ENCODE data around the gene SPECC1L. TPM values are rescaled to one million over a fixed set of nuclear protein-coding genes. Genes with fewer than 3 reads are reported as not detected.
A peak's percentile ranks its signal among the peaks of the same experiment; 100 is the strongest.

Gene SPECC1L
- total RNA-seq, 2 experiments from 2014 or later: 33.5 to 35.7 TPM

GRCh38 chr22:24390576-24390975 is 119.9 kb downstream of the SPECC1L start:
- peaks cover 9% of the 10 kb centered on the region for H3K36me3 Mint-ChIP-seq (ENCODE audit: low read depth)
- intact Hi-C loops (cut with micrococcal nuclease): loop anchor here (5.0 kb wide), 1 partner anchor 63 kb away; no protein-coding TSS in a partner anchor
- no peak overlapping the region for H3K27ac Mint-ChIP-seq
- CTCF ChIA-PET: interaction anchor here (1.3 kb wide), 1 partner anchor 131 kb away, joined by 3 read pairs; no protein-coding TSS in a partner anchor
- H3K9me3 Mint-ChIP-seq: no peaks in the 10 kb centered on the region
- H3K4me1 Mint-ChIP-seq (ENCODE audit: low read depth): peaks cover 12% of the 10 kb centered on the region
- no peak overlapping the region for H3K4me3 Mint-ChIP-seq
- DNase-seq: no peak
- H3K27me3 Mint-ChIP-seq (ENCODE audit: low read depth): no peaks in the 10 kb centered on the region

- CTCF ChIA-PET: interaction anchor here (1.3 kb wide), 1 partner anchor 130 kb away, joined by 3 read pairs; no protein-coding TSS in a partner anchor
- Mint-ChIP-seq H3K9me3 (no peaks in the 10 kb centered on the region), H3K4me1 (ENCODE audit: low read depth) (peaks cover 12% of the 10 kb centered on the region), H3K27me3 (ENCODE audit: low read depth) (no peaks in the 10 kb centered on the region), H3K36me3 (ENCODE audit: low read depth) (peaks cover 12% of the 10 kb centered on the region), H3K4me3 (no peak overlapping the region), H3K27ac (no peak overlapping the region)
- intact Hi-C loops (cut with micrococcal nuclease): loop anchor here (5.0 kb wide), 1 partner anchor 65 kb away; no protein-coding TSS in a partner anchor
- DNase-seq: no peak
These were observed 121.2 kb downstream of the SPECC1L start for GRCh38 chr22:24391836-24392217.

GRCh38 chr22:24392218-24392931 is 121.7 kb downstream of the SPECC1L start:
- no peaks in the 10 kb centered on the region for H3K27me3 Mint-ChIP-seq (ENCODE audit: low read depth)
- H3K27ac Mint-ChIP-seq: no peak overlapping the region
- H3K4me1 Mint-ChIP-seq (ENCODE audit: low read depth): peaks cover 12% of the 10 kb centered on the region
- peaks cover 9% of the 10 kb centered on the region for H3K36me3 Mint-ChIP-seq (ENCODE audit: low read depth)
- DNase-seq: no peak
- intact Hi-C loops (cut with micrococcal nuclease): loop anchor here (5.0 kb wide), 1 partner anchor 65 kb away; no protein-coding TSS in a partner anchor
- no peak overlapping the region for H3K4me3 Mint-ChIP-seq
- CTCF ChIA-PET: interaction anchor here (1.3 kb wide), 1 partner anchor 135 kb away, joined by 3 read pairs; no protein-coding TSS in a partner anchor
- no peaks in the 10 kb centered on the region for H3K9me3 Mint-ChIP-seq

GRCh38 chr22:24393012-24393559 is 122.5 kb downstream of the SPECC1L start:
- Mint-ChIP-seq H3K4me1 (ENCODE audit: low read depth) (peaks cover 15% of the 10 kb centered on the region), H3K36me3 (ENCODE audit: low read depth) (peaks cover 12% of the 10 kb centered on the region), H3K4me3 (no peak overlapping the region), H3K27ac (no peak overlapping the region), H3K9me3 (no peaks in the 10 kb centered on the region), H3K27me3 (ENCODE audit: low read depth) (no peaks in the 10 kb centered on the region)
- no peak for DNase-seq
- CTCF ChIA-PET: interaction anchor here (0.6 to 1.3 kb wide), 2 partner anchors 29 to 134 kb away, joined by 3 to 4 read pairs; no protein-coding TSS in a partner anchor
- intact Hi-C loops (cut with micrococcal nuclease): loop anchor here (5.0 kb wide), 1 partner anchor 66 kb away; no protein-coding TSS in a partner anchor

GRCh38 chr22:24393848-24394247 is 123.2 kb downstream of the SPECC1L start:
- H3K36me3 Mint-ChIP-seq (ENCODE audit: low read depth): peaks cover 16% of the 10 kb centered on the region
- CTCF ChIA-PET: interaction anchor here (0.6 to 1.3 kb wide), 3 partner anchors 30 to 134 kb away, joined by 3 to 4 read pairs (median 3); no protein-coding TSS in a partner anchor
- intact Hi-C loops (cut with micrococcal nuclease): loop anchor here (5.0 kb wide), 1 partner anchor 67 kb away; no protein-coding TSS in a partner anchor
- no peak overlapping the region for H3K27ac Mint-ChIP-seq
- no peak overlapping the region for H3K4me3 Mint-ChIP-seq
- no peaks in the 10 kb centered on the region for H3K9me3 Mint-ChIP-seq
- H3K4me1 Mint-ChIP-seq (ENCODE audit: low read depth): peaks cover 17% of the 10 kb centered on the region
- DNase-seq: no peak
- H3K27me3 Mint-ChIP-seq (ENCODE audit: low read depth): no peaks in the 10 kb centered on the region

- no peaks in the 10 kb centered on the region for H3K27me3 Mint-ChIP-seq (ENCODE audit: low read depth)
- intact Hi-C loops (cut with micrococcal nuclease): loop anchor here (5.0 kb wide), 1 partner anchor 67 kb away; no protein-coding TSS in a partner anchor
- peaks cover 17% of the 10 kb centered on the region for H3K4me1 Mint-ChIP-seq (ENCODE audit: low read depth)
These were observed 123.6 kb downstream of the SPECC1L start for GRCh38 chr22:24394254-24394653.

GRCh38 chr22:24398409-24398808 is 127.8 kb downstream of the SPECC1L start:
- Mint-ChIP-seq H3K27ac (no peak overlapping the region), H3K36me3 (ENCODE audit: low read depth) (peaks cover 20% of the 10 kb centered on the region), H3K9me3 (no peaks in the 10 kb centered on the region), H3K4me3 (no peak overlapping the region), H3K27me3 (ENCODE audit: low read depth) (no peaks in the 10 kb centered on the region), H3K4me1 (ENCODE audit: low read depth) (peaks cover 28% of the 10 kb centered on the region)
- intact Hi-C loops (cut with micrococcal nuclease): no loop called here
- CTCF ChIA-PET: interaction anchor here (1.1 to 1.2 kb wide), 2 partner anchors 20 to 23 kb away, joined by 3 read pairs; no protein-coding TSS in a partner anchor
- DNase-seq: no peak

More at GRCh38 chr22:24394254-24394653, 123.6 kb downstream of the SPECC1L start:
- H3K27ac Mint-ChIP-seq: no peak overlapping the region
- CTCF ChIA-PET: interaction anchor here (1.0 kb wide), 1 partner anchor 61 kb away, joined by 3 read pairs; no protein-coding TSS in a partner anchor
- no peak overlapping the region for H3K4me3 Mint-ChIP-seq
- DNase-seq: no peak
- no peaks in the 10 kb centered on the region for H3K9me3 Mint-ChIP-seq
- peaks cover 16% of the 10 kb centered on the region for H3K36me3 Mint-ChIP-seq (ENCODE audit: low read depth)

GRCh38 chr22:24400034-24400725 is 129.5 kb downstream of the SPECC1L start:
- Mint-ChIP-seq H3K4me3 (no peak overlapping the region), H3K27ac (no peak overlapping the region), H3K36me3 (ENCODE audit: low read depth) (peaks cover 21% of the 10 kb centered on the region), H3K4me1 (ENCODE audit: low read depth) (peaks cover 29% of the 10 kb centered on the region), H3K9me3 (no peaks in the 10 kb centered on the region), H3K27me3 (ENCODE audit: low read depth) (no peaks in the 10 kb centered on the region)
- CTCF ChIA-PET: interaction anchor here (0.8 to 1.2 kb wide), 2 partner anchors 12 to 13 kb away, joined by 3 to 6 read pairs; no protein-coding TSS in a partner anchor
- intact Hi-C loops (cut with micrococcal nuclease): no loop called here
- peak; percentile 33 for DNase-seq

- H3K36me3 Mint-ChIP-seq (ENCODE audit: low read depth): peaks cover 17% of the 10 kb centered on the region
- H3K9me3 Mint-ChIP-seq: no peaks in the 10 kb centered on the region
- peaks cover 32% of the 10 kb centered on the region for H3K4me1 Mint-ChIP-seq (ENCODE audit: low read depth)
- CTCF ChIA-PET: no interaction called here
- no peak overlapping the region for H3K4me3 Mint-ChIP-seq
- no peaks in the 10 kb centered on the region for H3K27me3 Mint-ChIP-seq (ENCODE audit: low read depth)
- no peak overlapping the region for H3K27ac Mint-ChIP-seq
- no peak for DNase-seq
- intact Hi-C loops (cut with micrococcal nuclease): no loop called here
These were observed 130.3 kb downstream of the SPECC1L start for GRCh38 chr22:24400726-24401596.

GRCh38 chr22:24401931-24402367 is 131.3 kb downstream of the SPECC1L start:
- CTCF ChIA-PET: no interaction called here
- Mint-ChIP-seq H3K27ac (peak overlapping the region; percentile 46), H3K4me1 (ENCODE audit: low read depth) (peaks cover 41% of the 10 kb centered on the region), H3K36me3 (ENCODE audit: low read depth) (peaks cover 15% of the 10 kb centered on the region), H3K27me3 (ENCODE audit: low read depth) (no peaks in the 10 kb centered on the region), H3K9me3 (no peaks in the 10 kb centered on the region), H3K4me3 (no peak overlapping the region)
- intact Hi-C loops (cut with micrococcal nuclease): no loop called here
- no peak for DNase-seq

- Mint-ChIP-seq H3K36me3 (ENCODE audit: low read depth) (peaks cover 15% of the 10 kb centered on the region), H3K27me3 (ENCODE audit: low read depth) (no peaks in the 10 kb centered on the region), H3K27ac (peak overlapping the region; percentile 46), H3K9me3 (no peaks in the 10 kb centered on the region), H3K4me3 (no peak overlapping the region), H3K4me1 (ENCODE audit: low read depth) (peaks cover 48% of the 10 kb centered on the region)
- CTCF ChIA-PET: interaction anchor here (1.1 kb wide), 1 partner anchor 19 kb away, joined by 4 read pairs; no protein-coding TSS in a partner anchor
- no peak for DNase-seq
- intact Hi-C loops (cut with micrococcal nuclease): no loop called here
These were observed 132.0 kb downstream of the SPECC1L start for GRCh38 chr22:24402460-24403192.
